ENCODE measurements around the gene LTB.

LTB gene

DNA sequence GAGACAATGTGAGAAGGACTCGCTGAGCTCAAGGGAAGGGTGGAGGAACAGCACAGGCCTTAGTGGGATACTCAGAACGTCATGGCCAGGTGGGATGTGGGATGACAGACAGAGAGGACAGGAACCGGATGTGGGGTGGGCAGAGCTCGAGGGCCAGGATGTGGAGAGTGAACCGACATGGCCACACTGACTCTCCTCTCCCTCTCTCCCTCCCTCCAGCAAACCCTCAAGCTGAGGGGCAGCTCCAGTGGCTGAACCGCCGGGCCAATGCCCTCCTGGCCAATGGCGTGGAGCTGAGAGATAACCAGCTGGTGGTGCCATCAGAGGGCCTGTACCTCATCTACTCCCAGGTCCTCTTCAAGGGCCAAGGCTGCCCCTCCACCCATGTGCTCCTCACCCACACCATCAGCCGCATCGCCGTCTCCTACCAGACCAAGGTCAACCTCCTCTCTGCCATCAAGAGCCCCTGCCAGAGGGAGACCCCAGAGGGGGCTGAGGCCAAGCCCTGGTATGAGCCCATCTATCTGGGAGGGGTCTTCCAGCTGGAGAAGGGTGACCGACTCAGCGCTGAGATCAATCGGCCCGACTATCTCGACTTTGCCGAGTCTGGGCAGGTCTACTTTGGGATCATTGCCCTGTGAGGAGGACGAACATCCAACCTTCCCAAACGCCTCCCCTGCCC, 5.2 kb downstream of the LTB start:
- DNase-seq (ENCODE audit: low read depth, low spot score), result no peak

DNA sequence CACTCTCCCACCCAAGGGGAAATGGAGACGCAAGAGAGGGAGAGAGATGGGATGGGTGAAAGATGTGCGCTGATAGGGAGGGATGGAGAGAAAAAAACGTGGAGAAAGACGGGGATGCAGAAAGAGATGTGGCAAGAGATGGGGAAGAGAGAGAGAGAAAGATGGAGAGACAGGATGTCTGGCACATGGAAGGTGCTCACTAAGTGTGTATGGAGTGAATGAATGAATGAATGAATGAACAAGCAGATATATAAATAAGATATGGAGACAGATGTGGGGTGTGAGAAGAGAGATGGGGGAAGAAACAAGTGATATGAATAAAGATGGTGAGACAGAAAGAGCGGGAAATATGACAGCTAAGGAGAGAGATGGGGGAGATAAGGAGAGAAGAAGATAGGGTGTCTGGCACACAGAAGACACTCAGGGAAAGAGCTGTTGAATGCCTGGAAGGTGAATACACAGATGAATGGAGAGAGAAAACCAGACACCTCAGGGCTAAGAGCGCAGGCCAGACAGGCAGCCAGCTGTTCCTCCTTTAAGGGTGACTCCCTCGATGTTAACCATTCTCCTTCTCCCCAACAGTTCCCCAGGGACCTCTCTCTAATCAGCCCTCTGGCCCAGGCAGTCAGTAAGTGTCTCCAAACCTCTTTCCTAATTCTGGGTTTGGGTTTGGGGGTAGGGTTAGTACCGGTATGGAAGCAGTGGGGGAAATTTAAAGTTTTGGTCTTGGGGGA, 6.1 kb downstream of the LTB start:
- DNase-seq (ENCODE audit: low read depth, low spot score), result no peak

- DNase-seq (ENCODE audit: low read depth, low spot score), result no peak
Measured at GRCh38 chr6:31575335-31575901, 6.8 kb downstream of the LTB start, which contains the start of gene TNF. Gene TNF, plus strand, starts transcription at chr6:31575565. Its CDS starts 177 bp downstream, at chr6:31575742.

DNA sequence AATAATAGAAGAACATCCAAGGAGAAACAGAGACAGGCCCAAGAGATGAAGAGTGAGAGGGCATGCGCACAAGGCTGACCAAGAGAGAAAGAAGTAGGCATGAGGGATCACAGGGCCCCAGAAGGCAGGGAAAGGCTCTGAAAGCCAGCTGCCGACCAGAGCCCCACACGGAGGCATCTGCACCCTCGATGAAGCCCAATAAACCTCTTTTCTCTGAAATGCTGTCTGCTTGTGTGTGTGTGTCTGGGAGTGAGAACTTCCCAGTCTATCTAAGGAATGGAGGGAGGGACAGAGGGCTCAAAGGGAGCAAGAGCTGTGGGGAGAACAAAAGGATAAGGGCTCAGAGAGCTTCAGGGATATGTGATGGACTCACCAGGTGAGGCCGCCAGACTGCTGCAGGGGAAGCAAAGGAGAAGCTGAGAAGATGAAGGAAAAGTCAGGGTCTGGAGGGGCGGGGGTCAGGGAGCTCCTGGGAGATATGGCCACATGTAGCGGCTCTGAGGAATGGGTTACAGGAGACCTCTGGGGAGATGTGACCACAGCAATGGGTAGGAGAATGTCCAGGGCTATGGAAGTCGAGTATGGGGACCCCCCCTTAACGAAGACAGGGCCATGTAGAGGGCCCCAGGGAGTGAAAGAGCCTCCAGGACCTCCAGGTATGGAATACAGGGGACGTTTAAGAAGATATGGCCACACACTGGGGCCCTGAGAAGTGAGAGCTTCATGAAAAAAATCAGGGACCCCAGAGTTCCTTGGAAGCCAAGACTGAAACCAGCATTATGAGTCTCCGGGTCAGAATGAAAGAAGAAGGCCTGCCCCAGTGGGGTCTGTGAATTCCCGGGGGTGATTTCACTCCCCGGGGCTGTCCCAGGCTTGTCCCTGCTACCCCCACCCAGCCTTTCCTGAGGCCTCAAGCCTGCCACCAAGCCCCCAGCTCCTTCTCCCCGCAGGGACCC, 7.8 kb downstream of the LTB start:
- no peak for DNase-seq (ENCODE audit: low read depth, low spot score)

- DNase-seq (ENCODE audit: low read depth, low spot score), result no peak
Measured at GRCh38 chr6:31573239-31574105, 8.8 kb downstream of the LTB start.

DNA sequence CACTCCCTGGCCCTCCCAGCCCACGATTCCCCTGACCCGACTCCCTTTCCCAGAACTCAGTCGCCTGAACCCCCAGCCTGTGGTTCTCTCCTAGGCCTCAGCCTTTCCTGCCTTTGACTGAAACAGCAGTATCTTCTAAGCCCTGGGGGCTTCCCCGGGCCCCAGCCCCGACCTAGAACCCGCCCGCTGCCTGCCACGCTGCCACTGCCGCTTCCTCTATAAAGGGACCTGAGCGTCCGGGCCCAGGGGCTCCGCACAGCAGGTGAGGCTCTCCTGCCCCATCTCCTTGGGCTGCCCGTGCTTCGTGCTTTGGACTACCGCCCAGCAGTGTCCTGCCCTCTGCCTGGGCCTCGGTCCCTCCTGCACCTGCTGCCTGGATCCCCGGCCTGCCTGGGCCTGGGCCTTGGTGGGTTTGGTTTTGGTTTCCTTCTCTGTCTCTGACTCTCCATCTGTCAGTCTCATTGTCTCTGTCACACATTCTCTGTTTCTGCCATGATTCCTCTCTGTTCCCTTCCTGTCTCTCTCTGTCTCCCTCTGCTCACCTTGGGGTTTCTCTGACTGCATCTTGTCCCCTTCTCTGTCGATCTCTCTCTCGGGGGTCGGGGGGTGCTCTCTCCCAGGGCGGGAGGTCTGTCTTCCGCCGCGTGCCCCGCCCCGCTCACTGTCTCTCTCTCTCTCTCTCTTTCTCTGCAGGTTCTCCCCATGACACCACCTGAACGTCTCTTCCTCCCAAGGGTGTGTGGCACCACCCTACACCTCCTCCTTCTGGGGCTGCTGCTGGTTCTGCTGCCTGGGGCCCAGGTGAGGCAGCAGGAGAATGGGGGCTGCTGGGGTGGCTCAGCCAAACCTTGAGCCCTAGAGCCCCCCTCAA, 9.9 kb downstream of the LTB start, which contains the start of gene LTA:
TSS of gene LTA (plus strand) at position 249 of the 871 bp plus-strand sequence. CDS start at position 703, 454 bp downstream.
- no peak for DNase-seq (ENCODE audit: low read depth, low spot score)

DNA sequence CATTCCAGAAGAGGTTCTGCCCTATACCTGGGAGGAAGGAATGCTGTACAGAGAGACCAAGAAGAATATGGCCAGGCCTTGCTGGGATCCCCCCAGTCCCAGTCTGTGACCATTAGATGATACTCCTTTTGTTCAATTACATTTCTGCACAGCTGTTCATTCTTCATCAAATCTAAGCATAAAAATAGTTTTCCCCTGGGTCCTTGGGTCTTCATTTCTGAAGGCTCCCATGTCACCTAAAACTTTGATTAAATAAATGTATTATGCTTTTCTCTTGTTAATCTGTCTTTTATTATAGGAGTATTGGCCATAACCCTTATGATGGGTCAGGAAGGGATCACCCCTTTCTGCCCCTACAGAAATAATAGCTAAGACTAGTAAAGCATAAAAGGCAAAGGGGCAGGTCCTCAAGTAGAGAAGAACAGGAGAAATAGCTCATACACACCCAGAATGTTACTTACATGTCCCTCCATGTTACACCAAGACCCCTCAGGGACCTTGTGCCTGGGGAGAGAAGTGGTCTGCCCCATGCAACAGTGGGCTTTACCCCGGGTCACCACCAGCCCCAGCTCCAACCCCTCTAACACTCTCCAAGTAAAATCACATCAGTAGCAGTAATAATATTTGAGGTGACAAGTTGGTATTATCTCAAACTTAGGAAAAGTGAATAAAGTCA, 12.2 kb downstream of the LTB start:
- DNase-seq (ENCODE audit: low read depth, low spot score), result no peak

DNA sequence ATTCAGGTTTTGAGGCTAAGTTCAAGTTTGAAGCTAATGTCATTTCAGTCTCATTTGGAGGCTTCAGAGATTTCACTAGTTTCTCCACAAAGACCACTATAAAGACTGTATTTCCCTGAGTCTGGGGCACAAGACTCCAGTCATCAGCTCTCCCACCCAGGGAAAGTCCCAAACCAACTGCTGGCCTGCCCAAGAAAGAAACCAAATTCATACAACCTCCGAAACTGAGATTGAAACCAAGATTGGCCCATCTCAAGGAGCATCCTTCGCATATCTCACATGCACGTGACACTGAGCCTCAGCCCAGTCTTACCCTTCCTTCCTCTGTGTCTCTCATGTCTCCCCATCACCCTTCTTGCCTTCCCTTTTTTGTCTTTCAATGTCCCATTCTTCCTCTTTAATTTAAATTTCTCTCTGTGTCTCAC, 13.7 kb downstream of the LTB start:
- DNase-seq (ENCODE audit: low read depth, low spot score), result no peak

GRCh38 chr6:31567531-31568370, 14.5 kb downstream of the LTB start:
- DNase-seq (ENCODE audit: low read depth, low spot score), result no peak

- DNase-seq (ENCODE audit: low read depth, low spot score), result no peak
Measured at GRCh38 chr6:31560697-31561058, 21.5 kb downstream of the LTB start.

DNA sequence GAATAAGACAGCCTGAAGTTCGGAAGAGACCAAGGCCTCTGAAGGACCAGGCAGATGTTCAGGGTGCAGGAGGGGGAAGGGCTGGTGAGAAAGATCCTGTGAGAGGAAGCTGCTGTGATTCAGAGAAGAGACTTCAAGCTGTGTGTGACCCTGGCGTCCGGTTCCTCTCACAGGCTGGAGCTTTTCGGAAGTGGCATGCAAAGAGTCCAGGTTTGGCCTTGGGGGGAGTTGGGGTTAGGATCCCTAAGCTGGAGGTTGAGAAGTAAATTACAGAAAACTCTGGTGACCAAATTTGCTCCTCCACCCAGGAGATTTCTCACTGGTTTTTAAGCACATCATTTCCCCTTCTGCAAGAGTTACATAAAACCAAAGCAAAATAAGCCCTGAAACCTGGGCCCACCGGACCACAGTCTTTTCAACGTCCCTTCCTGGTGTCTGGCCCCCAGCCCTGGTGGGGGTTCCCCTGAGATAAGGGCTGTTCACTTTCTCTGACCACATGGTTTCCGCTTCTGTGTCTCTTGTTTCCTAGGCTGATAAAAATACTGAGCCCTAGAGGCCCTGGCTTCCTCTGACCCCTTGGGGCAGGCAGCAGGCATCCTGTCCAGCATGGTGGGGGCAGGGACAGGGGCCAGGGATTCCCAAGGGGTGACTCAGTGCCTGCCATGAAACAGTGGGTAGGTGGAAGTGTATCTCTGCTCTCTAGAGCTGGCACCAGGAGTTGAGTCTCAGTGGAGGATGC, 22.1 kb downstream of the LTB start:
- peak; percentile 75 for DNase-seq (ENCODE audit: low read depth, low spot score)

- DNase-seq (ENCODE audit: low read depth, low spot score), result no peak
Measured at GRCh38 chr6:31559606-31559957, 22.6 kb downstream of the LTB start.

DNA sequence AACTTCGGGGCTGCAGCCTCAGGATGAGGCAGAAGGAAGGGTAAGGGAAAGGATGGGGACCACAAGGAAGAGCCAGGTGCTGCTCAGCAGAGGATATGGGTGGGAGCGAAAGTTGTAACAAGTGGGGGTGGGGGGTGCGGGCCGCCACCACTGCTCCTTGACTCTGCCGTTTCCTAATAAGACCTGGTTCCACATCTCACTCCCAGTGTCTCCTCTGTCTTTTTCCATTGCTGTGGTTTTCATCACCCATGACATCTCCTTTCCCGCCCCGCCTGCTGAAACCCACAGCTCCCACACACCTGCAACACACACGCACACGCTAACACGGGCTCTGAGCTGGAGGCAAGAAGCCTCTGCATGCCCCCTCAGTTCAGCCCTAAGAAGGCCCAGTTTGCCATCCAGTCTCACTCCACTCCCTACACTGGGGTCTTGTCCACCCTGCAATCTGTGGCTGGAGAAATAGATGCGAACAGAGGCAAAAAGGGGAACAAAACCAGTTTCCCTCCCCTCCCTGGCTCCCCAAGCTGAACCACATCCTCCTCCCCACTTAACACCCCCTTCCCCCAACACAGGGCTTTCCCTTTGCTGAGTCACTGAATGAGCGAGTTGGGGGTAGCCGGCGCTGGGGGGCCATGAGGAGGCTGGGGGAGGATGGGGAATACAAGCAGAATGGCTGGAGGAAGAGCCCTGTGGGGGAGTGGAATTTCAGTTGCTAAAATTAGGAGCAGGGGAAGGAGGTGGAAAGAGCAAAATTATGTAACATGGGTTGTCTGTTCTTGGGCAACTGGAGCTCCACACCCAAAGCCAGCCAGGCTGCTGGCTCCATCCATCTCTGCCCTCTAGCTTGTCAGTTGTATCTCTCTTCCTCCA, 23.4 kb downstream of the LTB start:
- DNase-seq (ENCODE audit: low read depth, low spot score), result no peak

- no peak for DNase-seq (ENCODE audit: low read depth, low spot score)
Measured at GRCh38 chr6:31558318-31558625, 24.0 kb downstream of the LTB start.

DNA sequence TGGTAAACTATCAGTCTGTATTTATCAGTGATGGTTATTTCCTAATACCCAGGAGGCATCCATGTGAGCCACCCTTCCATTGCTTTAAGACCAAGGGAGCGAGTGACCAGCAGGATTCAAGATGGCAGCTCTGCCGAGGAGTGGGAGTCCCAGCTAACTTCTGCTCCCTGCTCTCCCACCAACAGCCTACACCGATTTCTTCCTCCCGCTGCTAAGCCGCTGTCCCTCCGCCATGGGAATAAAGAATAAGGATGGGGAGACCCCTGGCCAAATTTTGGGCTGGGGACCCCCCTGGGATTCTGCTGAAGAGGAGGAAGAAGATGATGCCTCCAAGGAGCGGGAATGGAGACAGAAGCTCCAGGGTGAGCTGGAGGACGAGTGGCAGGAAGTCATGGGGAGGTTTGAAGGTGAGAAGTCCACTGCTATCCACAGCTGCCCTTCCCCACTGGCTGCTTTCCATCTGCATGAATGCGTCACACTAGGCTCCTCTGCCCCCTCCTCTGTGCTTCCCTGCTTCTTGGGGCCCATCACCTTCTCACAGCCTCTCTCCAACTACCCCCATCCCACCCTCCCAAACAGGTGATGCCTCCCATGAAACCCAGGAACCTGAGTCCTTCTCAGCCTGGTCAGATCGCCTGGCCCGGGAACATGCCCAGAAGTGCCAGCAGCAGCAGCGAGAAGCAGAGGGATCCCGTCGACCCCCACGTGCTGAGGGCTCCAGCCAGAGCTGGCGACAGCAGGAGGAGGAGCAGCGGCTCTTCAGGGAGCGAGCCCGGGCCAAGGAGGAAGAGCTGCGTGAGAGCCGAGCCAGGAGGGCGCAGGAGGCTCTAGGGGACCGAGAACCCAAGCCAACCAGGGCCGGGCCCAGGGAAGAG, 24.5 kb downstream of the LTB start:
- no peak for DNase-seq (ENCODE audit: low read depth, low spot score)

DNA sequence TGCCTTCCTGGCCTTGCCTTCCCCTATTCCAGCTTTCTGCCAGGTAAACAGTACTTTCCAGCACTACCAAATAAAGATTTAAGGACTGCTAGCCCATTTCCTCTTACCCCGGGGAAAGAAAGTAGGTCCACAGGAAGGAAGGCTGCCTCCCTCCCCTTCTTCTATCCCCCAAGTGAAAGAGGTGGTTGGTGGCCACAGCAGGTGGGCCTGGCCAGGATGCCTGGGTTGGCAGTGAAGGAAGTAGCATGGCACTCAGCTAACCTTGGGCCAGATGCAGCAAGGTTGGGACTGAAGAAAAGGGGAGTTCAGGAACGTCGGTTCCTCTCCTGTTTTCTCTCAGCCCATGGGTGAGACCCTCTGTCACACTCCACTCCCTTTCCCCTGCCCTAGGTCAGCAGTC, 25.9 kb downstream of the LTB start:
- no peak for DNase-seq (ENCODE audit: low read depth, low spot score)

Data from astrocyte of the hippocampus (primary cell).